IMR-90 (cell line): ENCODE data around the gene PLBD1. TPM values are rescaled to one million over a fixed set of nuclear protein-coding genes. Genes with fewer than 3 reads are reported as not detected.

Experiments
- ATAC-seq: fragments of 200-7000 bp; cut with Tn5 transposase; 2 replicates; pipeline ENCODE4 v1.9.1; 2020; ENCODE audit warnings: low read depth, mild to moderate bottlenecking, moderate library complexity
- BruUV-seq: library from RNA; stranded (reverse); fragments of 400-500 nt; replicated peaks from 2 replicates; lab custom pipeline; 2021; lab: Mats Ljungman, UMichigan
- CTCF ChIA-PET: fragments of 300-600 bp; formaldehyde crosslinking; extraction: SDS; loops from one replicate; lab custom pipeline; 2021; ENCODE audit warnings: antibody characterized with exemption; lab: Yijun Ruan, JAX
- POLR2A ChIA-PET: fragments of 300-600 bp; sonication (Branson Sonifier 250); formaldehyde crosslinking; loops from one replicate; lab custom pipeline; 2022; ENCODE audit warnings: antibody characterized with exemption; ENCODE audit not compliant: unreplicated experiment; lab: Charles Lee
- DNase-seq: peaks from one replicate; pipeline ENCODE4 v3.0.0; 2013
- H2AFZ ChIP-seq: replicated peaks from 2 replicates; pipeline ENCODE3; 2013; ENCODE audit warnings: low read length, mild to moderate bottlenecking; ENCODE audit not compliant: poor library complexity
- H2AK5ac ChIP-seq: 2 replicates; pipeline ENCODE4 v1.6.1; 2013; ENCODE audit warnings: low read depth, low read length, inconsistent platforms
- H2AK9ac ChIP-seq: replicated peaks from 2 replicates; pipeline ENCODE3; 2013; ENCODE audit warnings: mild to moderate bottlenecking, low read depth, low read length, moderate library complexity; ENCODE audit not compliant: poor library complexity
- H2BK120ac ChIP-seq: 2 replicates; pipeline ENCODE4 v1.6.1; 2013; ENCODE audit warnings: low read depth, low read length, inconsistent platforms
- H2BK15ac ChIP-seq: 3 replicates; pipeline ENCODE4 v1.6.1; 2013; ENCODE audit warnings: low read depth, low read length, inconsistent platforms
- H2BK20ac ChIP-seq: 2 replicates; pipeline ENCODE4 v1.6.1; 2013; ENCODE audit warnings: low read depth, mild to moderate bottlenecking, inconsistent platforms, low read length, moderate library complexity
- H2BK5ac ChIP-seq: 2 replicates; pipeline ENCODE4 v1.6.1; 2013; ENCODE audit warnings: mild to moderate bottlenecking, low read depth, low read length, inconsistent platforms; ENCODE audit not compliant: poor library complexity, severe bottlenecking
- H3K14ac ChIP-seq: replicated peaks from 2 replicates; pipeline ENCODE4 v1.6.1; 2013; ENCODE audit warnings: low read depth, low read length, inconsistent platforms
- H3K18ac ChIP-seq: 2 replicates; pipeline ENCODE4 v1.6.1; 2013; ENCODE audit warnings: low read depth, low read length, control low read depth
- H3K23ac ChIP-seq: 2 replicates; pipeline ENCODE4 v1.6.1; 2013; ENCODE audit warnings: low read depth, low read length, inconsistent platforms
- H3K27ac ChIP-seq: 2 replicates; pipeline ENCODE4 v1.5.1; 2013; ENCODE audit warnings: mild to moderate bottlenecking, control low read depth, low read length; ENCODE audit not compliant: insufficient read depth
- H3K27me3 ChIP-seq: 2 replicates; pipeline ENCODE4 v1.6.1; 2013; ENCODE audit warnings: low read length; ENCODE audit not compliant: control insufficient read depth, insufficient read depth
- H3K36me3 ChIP-seq: 2 replicates; pipeline ENCODE4 v1.6.1; 2013; ENCODE audit warnings: low read length, mixed read lengths; ENCODE audit not compliant: control insufficient read depth, insufficient read depth
- H3K4ac ChIP-seq: 2 replicates; pipeline ENCODE4 v1.6.1; 2013; ENCODE audit warnings: low read depth, low read length, inconsistent platforms
- H3K4me1 ChIP-seq: 2 replicates; pipeline ENCODE4 v1.6.1; 2013; ENCODE audit warnings: low read length, mixed read lengths; ENCODE audit not compliant: control insufficient read depth, insufficient read depth
- H3K4me2 ChIP-seq: 2 replicates; pipeline ENCODE4 v1.6.1; 2013; ENCODE audit warnings: low read depth, mild to moderate bottlenecking, control low read depth, low read length, moderate library complexity
- H3K4me3 ChIP-seq: 2 replicates; pipeline ENCODE4 v1.5.1; 2013; ENCODE audit warnings: low read depth, mild to moderate bottlenecking, control low read depth, low read length, moderate library complexity; ENCODE audit not compliant: insufficient read depth
- H3K56ac ChIP-seq: 2 replicates; pipeline ENCODE4 v1.6.1; 2013; ENCODE audit warnings: low read length, inconsistent platforms; ENCODE audit not compliant: insufficient read depth; ENCODE audit errors: extremely low read depth
- H3K79me1 ChIP-seq, 2 experiments: 2 replicates each; pipeline ENCODE4 v1.6.1; 2013; ENCODE audit warnings: low read length in 2 of 2, inconsistent platforms in 1 of 2, low read depth in 1 of 2
- H3K9ac ChIP-seq: 2 replicates; pipeline ENCODE4 v1.6.1; 2013; ENCODE audit warnings: low read depth, low read length, control low read depth
- H3K9me1 ChIP-seq: 2 replicates; pipeline ENCODE4 v1.6.1; 2013; ENCODE audit warnings: low read length, inconsistent platforms; ENCODE audit not compliant: insufficient read depth
- H3K9me3 ChIP-seq: 2 replicates; pipeline ENCODE4 v1.6.1; 2013; ENCODE audit warnings: low read length; ENCODE audit not compliant: control insufficient read depth, insufficient read depth
- H4K20me1 ChIP-seq: 2 replicates; pipeline ENCODE4 v1.6.1; 2013; ENCODE audit warnings: low read length, inconsistent platforms; ENCODE audit not compliant: insufficient read depth
- H4K5ac ChIP-seq: 2 replicates; pipeline ENCODE4 v1.6.1; 2013; ENCODE audit warnings: mild to moderate bottlenecking, low read depth, low read length, control low read depth
- H4K8ac ChIP-seq, 2 experiments: 2 replicates each; pipeline ENCODE4 v1.6.1; 2013; ENCODE audit warnings: low read depth in 2 of 2, low read length in 2 of 2, control low read depth in 1 of 2, inconsistent platforms in 1 of 2
- H4K91ac ChIP-seq: 2 replicates; pipeline ENCODE4 v1.6.1; 2013; ENCODE audit warnings: low read depth, low read length, inconsistent platforms; ENCODE audit not compliant: insufficient read depth
- CEBPB ChIP-seq: IDR thresholded peaks from 2 replicates; pipeline ENCODE4 v1.6.1; 2012; ENCODE audit warnings: low read depth, low read length, improper control_type of control experiment
- CHD1 ChIP-seq: IDR thresholded peaks from 2 replicates; pipeline ENCODE4 v1.6.1; 2012; ENCODE audit warnings: low read depth, low read length, improper control_type of control experiment
- FOS ChIP-seq: fragments of 150-350 bp; IDR thresholded peaks from 2 replicates; pipeline ENCODE4 v1.6.1; 2016; ENCODE audit warnings: low read depth, low read length
- MAFK ChIP-seq: IDR thresholded peaks from 2 replicates; pipeline ENCODE4 v1.6.1; 2012; ENCODE audit warnings: low read depth, low read length, improper control_type of control experiment
- MAZ ChIP-seq: IDR thresholded peaks from 2 replicates; pipeline ENCODE4 v1.6.1; 2012; ENCODE audit warnings: low read depth, mild to moderate bottlenecking, low read length, improper control_type of control experiment, moderate library complexity, borderline replicate concordance
- WGBS, 2 experiments: methylation state at CpG; one replicate each; pipeline versions ENCODE4 v1.1.5 to v1.1.7; 2013; ENCODE audit warnings: missing lambda C conversion rate in 2 of 2; ENCODE audit not compliant: insufficient read length in 1 of 2; ENCODE audit errors: extremely low coverage in 2 of 2; 5-methylcytosine and 5-hydroxymethylcytosine counted together
- dilution Hi-C: fragments of 300-500 bp; cut with HindIII; formaldehyde crosslinking; loops from one replicate; pipeline ENCODE4 v1.14.3; 2018; ENCODE audit warnings: low sequenced_read_pairs; ENCODE audit not compliant: unreplicated experiment
- in situ Hi-C: fragments of 300-500 bp; cut with MboI; formaldehyde crosslinking; loops from 3 replicates; pipeline ENCODE4 v1.14.3; 2019; ENCODE audit warnings: low sequenced_read_pairs, inconsistent platforms, mixed read lengths
- intact Hi-C: fragments of 100-400 bp; cut with micrococcal nuclease; formaldehyde crosslinking; loops from 2 replicates; pipeline ENCODE4 v1.10.0; 2022
- polyA plus RNA-seq, 3 experiments: library from polyadenylated mRNA; depleted of rRNA; stranded (reverse); fragments of >200 nt; gene quantifications; 2 replicates each; pipeline ENCODE4 v1.2.3, GENCODE V29; 2012; ENCODE audit warnings: low replicate concordance in 1 of 3
- total RNA-seq: library from RNA; depleted of rRNA; stranded (reverse); fragments of >200 nt; gene quantifications from 2 replicates; pipeline ENCODE4 v1.2.3, GENCODE V29; 2012

The PLBD1 gene
- total and polyA plus RNA-seq, 2 of the 4 experiments (the other 2 are of a cell fraction), result under 0.01 TPM; not detected in 1

- CTCF ChIA-PET, result no interaction called here
These were observed 2.5 kb upstream of the PLBD1 start for GRCh38 chr12:14570231-14570630.

More at GRCh38 chr12:14570231-14570630, 2.5 kb upstream of the PLBD1 start:
- H4K91ac ChIP-seq, result no peak overlapping the region
- no peak overlapping the region for H2AK9ac ChIP-seq
- no peak overlapping the region for H4K5ac ChIP-seq
- no peak overlapping the region for H2BK5ac ChIP-seq
- H2AFZ ChIP-seq, result no peak overlapping the region
- H2BK120ac ChIP-seq, result no peak overlapping the region
- DNase-seq (no peak), ATAC-seq (no peak)
- intact Hi-C loops (no loop called here), in situ Hi-C loops (no loop called here), dilution Hi-C loops (no loop called here)
- TF ChIP-seq MAFK (no peak), CHD1 (no peak), MAZ (no peak), FOS (no peak), CEBPB (no peak)
- no peak overlapping the region for H3K4ac ChIP-seq
- H3K56ac ChIP-seq, result no peak overlapping the region
- no peak overlapping the region for H3K4me3 ChIP-seq
- H2BK20ac ChIP-seq, result no peak overlapping the region
- no peak overlapping the region for H3K18ac ChIP-seq
- H2AK5ac ChIP-seq, result no peak overlapping the region
- no peak overlapping the region for H3K27ac ChIP-seq
- no CpG with 5 or more reads among the region's 1 CpG for WGBS, 2 experiments
- no TSS peak for BruUV-seq
- H3K27me3 ChIP-seq, result no peaks in the 10 kb centered on the region; the same call in none of the 2 replicates
- no peaks in the 10 kb centered on the region for H3K36me3 ChIP-seq
- H3K4me2 ChIP-seq, result no peak overlapping the region
- POLR2A ChIA-PET, result no interaction called here
- no peaks in the 10 kb centered on the region for H4K20me1 ChIP-seq
- no peaks in the 10 kb centered on the region for H3K79me1 ChIP-seq
- H3K14ac ChIP-seq, result no peak overlapping the region
- H3K9me1 ChIP-seq, result no peaks in the 10 kb centered on the region
- no peak overlapping the region for H2BK15ac ChIP-seq
- no peak overlapping the region for H3K23ac ChIP-seq
- H3K9me3 ChIP-seq, result no peaks in the 10 kb centered on the region
- H3K4me1 ChIP-seq, result no peaks in the 10 kb centered on the region
- H4K8ac ChIP-seq, result no peak overlapping the region
- H3K9ac ChIP-seq, result no peak overlapping the region
